KMS-11 (cell line): ENCODE data around the gene ODAD3.

Source experiments
- H2AFZ ChIP-seq: fragments of 200-600 bp; sonication (generic); 2 replicates; pipeline ENCODE4 v1.6.1; 2016; ENCODE audit warnings: antibody characterized with exemption, mixed run types, low read depth
- H3K27ac ChIP-seq: fragments of 200-600 bp; sonication (generic); 2 replicates; pipeline ENCODE4 v1.6.1; 2016; ENCODE audit warnings: mild to moderate bottlenecking, mixed run types
- H3K27me3 ChIP-seq: fragments of 200-600 bp; sonication (generic); 2 replicates; pipeline ENCODE4 v1.6.1; 2017; ENCODE audit warnings: mild to moderate bottlenecking, low read depth, mixed run types, moderate library complexity; ENCODE audit not compliant: insufficient read depth
- H3K36me3 ChIP-seq: fragments of 200-600 bp; sonication (generic); 2 replicates; pipeline ENCODE4 v1.6.1; 2017; ENCODE audit warnings: mild to moderate bottlenecking, mixed run types; ENCODE audit not compliant: insufficient read depth
- H3K4me1 ChIP-seq: fragments of 200-600 bp; sonication (generic); 2 replicates; pipeline ENCODE4 v1.6.1; 2016; ENCODE audit warnings: mild to moderate bottlenecking, low read depth, mixed run types; ENCODE audit not compliant: poor library complexity, severe bottlenecking
- H3K4me2 ChIP-seq: fragments of 200-600 bp; sonication (generic); 2 replicates; pipeline ENCODE4 v1.7.0; 2016; ENCODE audit warnings: mild to moderate bottlenecking, mixed run types
- H3K4me3 ChIP-seq: fragments of 200-600 bp; sonication (generic); IDR thresholded peaks from 2 replicates; pipeline ENCODE4 v1.6.1; 2017; ENCODE audit warnings: low read depth, low read length, mixed read lengths; ENCODE audit not compliant: insufficient read depth
- H3K79me2 ChIP-seq: fragments of 200-600 bp; sonication (generic); 2 replicates; pipeline ENCODE4 v1.6.1; 2016; ENCODE audit warnings: low read depth, mixed run types; ENCODE audit not compliant: insufficient read depth
- H3K9ac ChIP-seq: fragments of 200-600 bp; sonication (generic); 2 replicates; pipeline ENCODE4 v1.6.1; 2016; ENCODE audit warnings: mild to moderate bottlenecking, mixed run types
- H4K20me1 ChIP-seq: fragments of 200-600 bp; sonication (generic); 2 replicates; pipeline ENCODE4 v1.6.1; 2016; ENCODE audit warnings: mild to moderate bottlenecking, mixed run types; ENCODE audit not compliant: insufficient read depth
- CTCF ChIP-seq: fragments of 200-600 bp; sonication (generic); conservative IDR thresholded peaks from 2 replicates; pipeline ENCODE4 v1.6.1; 2017; ENCODE audit warnings: low read depth, mild to moderate bottlenecking, antibody characterized with exemption, low read length, moderate library complexity, mixed read lengths

ODAD3 gene

GRCh38 chr19:11451871-11452619 lies 17.1 kb upstream of the ODAD3 start:
- Histone ChIP-seq H3K79me2 (no peaks in the 10 kb centered on the region), H3K27me3 (no peaks in the 10 kb centered on the region), H3K27ac (no peak overlapping the region), H3K36me3 (no peaks in the 10 kb centered on the region), H3K4me2 (no peak overlapping the region), H3K4me1 (no peaks in the 10 kb centered on the region), H2AFZ (no peak overlapping the region), H3K9ac (no peak overlapping the region), H4K20me1 (no peaks in the 10 kb centered on the region), H3K4me3 (no peak overlapping the region)
- no peak for TF ChIP-seq CTCF

GRCh38 chr19:11451327-11451870 lies 16.5 kb upstream of the ODAD3 start:
- Histone ChIP-seq H2AFZ (no peak overlapping the region), H3K79me2 (no peaks in the 10 kb centered on the region), H3K4me2 (no peak overlapping the region), H4K20me1 (no peaks in the 10 kb centered on the region), H3K4me1 (no peaks in the 10 kb centered on the region), H3K4me3 (no peak overlapping the region), H3K36me3 (no peaks in the 10 kb centered on the region), H3K27ac (no peak overlapping the region), H3K9ac (no peak overlapping the region), H3K27me3 (no peaks in the 10 kb centered on the region)
- no peak for TF ChIP-seq CTCF

- no peak for TF ChIP-seq CTCF
- Histone ChIP-seq H2AFZ (no peak overlapping the region), H3K27me3 (no peaks in the 10 kb centered on the region), H3K9ac (no peak overlapping the region), H3K4me3 (no peak overlapping the region), H3K79me2 (no peaks in the 10 kb centered on the region), H3K4me2 (no peak overlapping the region), H3K4me1 (no peaks in the 10 kb centered on the region), H3K36me3 (no peaks in the 10 kb centered on the region), H4K20me1 (no peaks in the 10 kb centered on the region), H3K27ac (no peak overlapping the region)
Measured at GRCh38 chr19:11450570-11451326, 15.8 kb upstream of the ODAD3 start.

- Histone ChIP-seq H3K79me2 (no peaks in the 10 kb centered on the region), H2AFZ (no peak overlapping the region), H3K36me3 (no peaks in the 10 kb centered on the region), H3K4me2 (no peak overlapping the region), H3K9ac (no peak overlapping the region), H3K27me3 (no peaks in the 10 kb centered on the region), H3K4me1 (no peaks in the 10 kb centered on the region), H3K27ac (no peak overlapping the region), H3K4me3 (no peak overlapping the region), H4K20me1 (no peaks in the 10 kb centered on the region)
- TF ChIP-seq CTCF = no peak
Measured at GRCh38 chr19:11448923-11449554, 14.1 kb upstream of the ODAD3 start.
